Measurements from ENCODE around the gene FOLR1. TPM values are rescaled to one million over a fixed set of nuclear protein-coding genes. Genes with fewer than 3 reads are reported as not detected.

The FOLR1 gene
- total RNA-seq, 4 donors from 2014 or later: not detected

DNA sequence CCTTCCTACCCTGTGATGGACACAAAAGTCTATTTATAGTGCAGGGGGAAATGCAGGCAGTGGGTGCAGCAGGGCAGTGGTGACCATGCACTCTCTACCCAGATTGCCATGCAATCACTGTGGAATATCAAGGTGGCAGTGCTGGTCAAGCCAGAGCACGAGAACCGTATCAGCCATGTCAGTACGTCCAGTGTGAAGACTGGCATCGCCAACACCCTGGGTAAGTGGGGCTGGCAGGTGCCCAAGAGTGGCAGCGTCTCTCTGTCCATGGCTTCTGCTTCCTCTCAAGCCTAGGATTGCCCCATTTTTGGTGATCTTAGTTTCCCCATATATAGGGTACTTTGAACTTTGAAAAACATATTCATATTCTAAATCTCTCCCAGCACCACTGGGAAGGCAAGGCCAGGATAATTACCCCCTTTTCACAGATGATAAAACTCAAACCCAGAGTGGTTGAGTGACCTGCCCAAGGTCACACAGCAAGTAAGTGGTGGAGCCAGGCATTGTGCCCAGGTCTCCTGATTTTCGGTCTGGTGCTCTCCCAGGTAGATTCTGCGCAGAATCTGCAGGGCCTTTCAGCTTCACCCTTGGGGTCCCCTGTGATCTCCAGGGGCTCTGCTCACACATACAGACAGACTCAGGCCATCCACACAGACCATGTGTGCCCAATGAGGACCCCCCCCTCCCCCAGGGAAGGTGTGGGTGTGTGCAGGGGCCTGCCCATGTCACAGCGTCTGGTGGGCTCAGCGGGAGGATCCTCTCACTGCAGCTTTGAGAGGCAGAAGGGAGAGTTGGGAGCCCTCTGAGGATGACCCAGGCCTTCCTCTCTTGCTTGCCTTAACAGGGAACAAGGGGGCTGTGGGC is 39.7 kb downstream of the FOLR1 start:
- TF ChIP-seq CTCF (IDR thresholded peaks at IDR 0.05; ENCODE audit: low read depth): no peak

DNA sequence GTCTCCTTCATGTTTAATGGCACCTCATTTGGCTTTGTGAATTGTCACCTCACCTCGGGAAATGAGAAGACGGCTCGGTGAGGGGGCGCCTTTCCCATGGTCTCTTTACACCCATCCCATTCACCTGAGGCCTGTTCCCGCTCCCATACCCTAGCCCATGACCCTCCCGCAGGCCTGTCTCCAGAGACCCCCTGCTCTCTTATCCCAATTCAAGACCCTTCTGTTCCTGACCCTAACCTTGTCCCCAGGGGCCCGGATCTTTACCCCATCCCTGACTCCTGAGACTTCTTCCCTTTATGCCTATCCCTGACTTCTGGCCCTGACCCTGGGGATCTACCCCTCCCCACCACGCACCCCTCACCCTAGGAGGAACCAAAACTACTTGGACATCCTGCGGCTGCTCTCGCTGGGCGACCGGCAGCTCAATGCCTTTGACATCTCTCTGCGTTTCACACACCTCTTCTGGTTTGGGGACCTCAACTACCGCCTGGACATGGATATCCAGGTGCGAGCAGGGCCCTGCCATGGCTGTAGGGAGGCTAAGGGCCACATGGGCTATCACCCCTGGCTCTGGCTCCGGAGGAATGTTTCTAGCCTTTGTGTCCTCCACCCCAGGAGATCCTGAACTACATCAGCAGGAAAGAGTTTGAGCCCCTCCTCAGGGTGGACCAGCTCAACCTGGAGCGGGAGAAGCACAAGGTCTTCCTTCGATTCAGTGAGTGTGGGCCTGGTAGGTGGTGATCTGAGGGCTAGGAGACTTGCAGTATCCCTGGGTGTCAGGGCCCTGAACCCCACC is 40.5 kb downstream of the FOLR1 start:
- TF ChIP-seq CTCF (IDR thresholded peaks at IDR 0.05; ENCODE audit: low read depth): no peak

- TF ChIP-seq CTCF (IDR thresholded peaks at IDR 0.05; ENCODE audit: low read depth): no peak
Measured at GRCh38 chr11:72233056-72233772, 41.3 kb downstream of the FOLR1 start.

DNA sequence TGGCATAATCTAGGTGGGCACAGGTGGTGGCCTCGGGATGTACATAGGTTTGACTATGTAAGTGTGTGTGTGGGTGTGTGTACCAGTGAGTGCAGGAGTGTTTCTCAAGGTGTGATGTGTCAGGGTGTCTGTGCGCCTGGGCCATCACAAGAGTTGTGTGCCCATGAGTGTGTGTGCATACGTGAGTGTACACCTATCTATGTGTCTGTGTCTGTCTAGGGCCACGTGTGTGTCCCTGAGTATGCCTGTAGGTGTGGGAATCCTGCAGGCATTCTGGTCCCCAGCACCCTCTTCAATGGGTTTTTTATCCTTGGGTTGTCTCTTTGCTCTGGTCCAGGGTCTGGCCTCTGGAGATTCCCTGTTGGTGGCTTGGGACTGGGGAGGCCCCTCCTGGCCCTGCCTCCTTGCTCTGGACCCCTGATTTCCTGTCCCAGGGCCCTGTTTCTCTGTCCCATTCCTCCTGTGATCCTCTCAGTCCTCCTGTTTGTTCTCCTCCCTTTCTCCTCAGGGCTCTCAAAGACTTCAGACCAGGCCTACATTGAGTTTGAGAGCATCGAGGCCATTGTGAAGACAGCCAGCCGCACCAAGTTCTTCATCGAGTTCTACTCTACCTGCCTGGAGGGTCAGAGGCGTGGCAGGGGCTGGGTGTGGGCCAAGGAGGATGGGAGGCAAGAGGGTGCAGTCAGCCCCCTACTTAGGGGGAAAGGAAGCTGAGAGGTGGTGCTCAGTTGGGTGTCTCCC is 42.0 kb downstream of the FOLR1 start:
- TF ChIP-seq CTCF (IDR thresholded peaks at IDR 0.05; ENCODE audit: low read depth): no peak

DNA sequence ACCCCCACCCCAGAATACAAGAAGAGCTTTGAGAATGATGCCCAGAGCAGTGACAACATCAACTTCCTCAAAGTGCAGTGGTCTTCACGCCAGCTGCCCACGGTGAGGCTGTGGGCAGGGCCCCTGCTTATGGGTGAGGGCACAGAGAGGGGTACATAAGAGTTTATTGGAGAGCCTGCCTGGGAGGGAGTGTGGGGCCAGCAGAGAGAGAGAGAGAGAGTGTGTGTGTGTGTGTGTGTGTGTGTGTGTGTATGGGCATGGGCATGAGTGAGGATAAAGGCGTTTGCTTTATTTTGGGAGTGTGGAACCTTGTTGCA is 42.5 kb downstream of the FOLR1 start:
- no peak for TF ChIP-seq CTCF (IDR thresholded peaks at IDR 0.05; ENCODE audit: low read depth)

DNA sequence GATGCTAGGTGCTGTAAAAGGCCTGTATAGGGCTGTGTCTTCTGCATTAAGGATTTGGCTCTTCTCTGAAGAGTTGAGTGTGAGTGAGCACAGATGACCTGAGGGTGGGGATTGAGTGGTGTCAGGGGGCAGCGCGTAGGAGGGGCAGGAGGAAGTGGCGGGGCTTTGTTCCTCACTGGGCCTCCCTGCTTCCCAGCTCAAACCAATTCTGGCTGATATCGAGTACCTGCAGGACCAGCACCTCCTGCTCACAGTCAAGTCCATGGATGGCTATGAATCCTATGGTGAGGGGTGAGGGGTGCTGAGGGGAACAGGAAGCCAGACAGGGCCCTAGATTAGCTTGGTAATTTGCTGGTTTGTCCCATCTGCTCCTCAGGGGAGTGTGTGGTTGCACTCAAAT is 43.0 kb downstream of the FOLR1 start:
- TF ChIP-seq CTCF (IDR thresholded peaks at IDR 0.05; ENCODE audit: low read depth): no peak

All from subcutaneous adipose tissue (tissue), 4 donors.